SK-N-SH (cell line): Measurements from ENCODE around the gene RPAP2. TPM values are rescaled to one million over a fixed set of nuclear protein-coding genes. Genes with fewer than 3 reads are reported as not detected.
A peak's percentile ranks its signal among the peaks of the same experiment; 100 is the strongest.

Experiments
- CTCF ChIA-PET: fragments of 300-600, 350-600 bp; formaldehyde crosslinking; extraction: SDS; loops from one replicate; lab custom pipeline; 2021; lab: Yijun Ruan, JAX
- POLR2A ChIA-PET: fragments of 350-600 bp; sonication (Branson Sonifier 250); formaldehyde crosslinking; extraction: SDS; loops from one replicate; lab custom pipeline; 2020; ENCODE audit warnings: antibody characterized with exemption, inconsistent platforms; lab: Yijun Ruan, JAX
- DNase-seq: peaks from one replicate; pipeline ENCODE4 v3.0.0; 2012
- H2AFZ ChIP-seq: fragments of 200-600 bp; sonication (generic); 2 replicates; pipeline ENCODE4 v1.8.1; 2016; ENCODE audit warnings: antibody characterized with exemption, mild to moderate bottlenecking, low read depth
- H3F3A ChIP-seq: fragments of 200-600 bp; sonication (generic); replicated peaks from 2 replicates; pipeline ENCODE3; 2016; ENCODE audit warnings: antibody characterized with exemption, mild to moderate bottlenecking; ENCODE audit not compliant: insufficient read depth
- H3K27ac ChIP-seq, 2 experiments: fragments of 200-500 bp in 1 of 2; fragments of 200-600 bp in 1 of 2; sonication (Bioruptor generic) in 1 of 2; sonication (generic), shearing (Covaris generic) in 1 of 2; 2 replicates each; pipeline versions ENCODE4 v1.5.1 to v1.6.1; 2014 to 2016; ENCODE audit warnings: low read depth in 2 of 2, inconsistent platforms in 1 of 2, low read length in 1 of 2, mild to moderate bottlenecking in 1 of 2, mixed read lengths in 1 of 2
- H3K27me3 ChIP-seq: fragments of 200-600 bp; sonication (generic), shearing (Covaris generic); 2 replicates; pipeline ENCODE4 v1.6.1; 2016; ENCODE audit warnings: mixed run types; ENCODE audit not compliant: insufficient read depth
- H3K36me3 ChIP-seq, 2 experiments: fragments of 200-500 bp in 1 of 2; fragments of 200-600 bp in 1 of 2; sonication (Bioruptor generic) in 1 of 2; sonication (generic) in 1 of 2; replicated peaks in 1 of 2; 2 replicates each; pipeline versions ENCODE3 to v1.5.1; 2014 to 2016; ENCODE audit warnings: low read length in 1 of 2, mild to moderate bottlenecking in 1 of 2; ENCODE audit not compliant: insufficient read depth in 2 of 2, control insufficient read depth in 1 of 2
- H3K4me1 ChIP-seq, 2 experiments: fragments of 200-500 bp in 1 of 2; fragments of 200-600 bp in 1 of 2; sonication (Bioruptor generic) in 1 of 2; sonication (generic), shearing (Covaris generic) in 1 of 2; 2 replicates each; pipeline versions ENCODE4 v1.5.1 to v1.6.1; 2014 to 2016; ENCODE audit warnings: low read depth in 1 of 2, low read length in 1 of 2, mixed run types in 1 of 2; ENCODE audit not compliant: insufficient read depth in 2 of 2, control insufficient read depth in 1 of 2
- H3K4me2 ChIP-seq: fragments of 200-600 bp; sonication (generic), shearing (Covaris generic); 2 replicates; pipeline ENCODE4 v1.6.1; 2017; ENCODE audit warnings: mixed run types
- H3K4me3 ChIP-seq, 2 experiments: fragments of 200-500 bp in 1 of 2; fragments of 200-600 bp in 1 of 2; sonication (Bioruptor generic) in 1 of 2; sonication (generic), shearing (Covaris generic) in 1 of 2; 2 replicates each; pipeline versions ENCODE4 v1.5.1 to v1.8.1; 2014 to 2016; ENCODE audit warnings: low read depth in 2 of 2, inconsistent platforms in 1 of 2, low read length in 1 of 2, mild to moderate bottlenecking in 1 of 2, mixed read lengths in 1 of 2, moderate library complexity in 1 of 2
- H3K79me2 ChIP-seq: fragments of 200-600 bp; sonication (generic); 2 replicates; pipeline ENCODE4 v1.8.1; 2017; ENCODE audit warnings: mild to moderate bottlenecking; ENCODE audit not compliant: insufficient read depth
- H3K9ac ChIP-seq: fragments of 200-600 bp; sonication (generic); 2 replicates; pipeline ENCODE4 v1.6.1; 2017; ENCODE audit warnings: mixed run types
- H3K9me2 ChIP-seq: fragments of 200-600 bp; sonication (generic); 2 replicates; pipeline ENCODE4 v1.6.1; 2017; ENCODE audit warnings: mixed run types
- H3K9me3 ChIP-seq: fragments of 200-600 bp; sonication (generic); 2 replicates; pipeline ENCODE4 v1.6.1; 2017; ENCODE audit warnings: mixed run types, mild to moderate bottlenecking, moderate library complexity
- H4K20me1 ChIP-seq: fragments of 200-600 bp; sonication (generic); 2 replicates; pipeline ENCODE4 v1.6.1; 2017; ENCODE audit warnings: mild to moderate bottlenecking, mixed run types; ENCODE audit not compliant: insufficient read depth
- ELF1 ChIP-seq: IDR thresholded peaks from 2 replicates; pipeline ENCODE4 v1.4.0; 2012
- EZH2phosphoT487 ChIP-seq: fragments of 200-600 bp; sonication (generic); IDR thresholded peaks from 2 replicates; pipeline ENCODE4 v1.6.1; 2017; ENCODE audit warnings: low read depth, mixed run types, mild to moderate bottlenecking, antibody characterized with exemption, moderate library complexity, borderline replicate concordance
- FOXJ3 ChIP-seq: sonication (generic); formaldehyde crosslinking; IDR thresholded peaks from 2 replicates; pipeline ENCODE4 v1.5.1; 2020; ENCODE audit warnings: mild to moderate bottlenecking, missing genetic modification reagents
- IRF3 ChIP-seq: fragments of 150-350 bp; IDR thresholded peaks from 2 replicates; pipeline ENCODE4 v1.6.1; 2016; ENCODE audit warnings: mild to moderate bottlenecking, low read depth, low read length
- MEF2A ChIP-seq: IDR thresholded peaks from 2 replicates; pipeline ENCODE4 v1.4.0; 2012; ENCODE audit warnings: low read depth, borderline replicate concordance
- MXI1 ChIP-seq: IDR thresholded peaks from 2 replicates; pipeline ENCODE4 v1.6.1; 2012; ENCODE audit warnings: mild to moderate bottlenecking, low read depth, low read length, improper control_type of control experiment
- NRF1 ChIP-seq: IDR thresholded peaks from 2 replicates; pipeline ENCODE4 v1.6.1; 2012; ENCODE audit warnings: low read depth, mild to moderate bottlenecking, low read length
- PBX3 ChIP-seq: IDR thresholded peaks from 2 replicates; pipeline ENCODE4; 2012
- RFX5 ChIP-seq: IDR thresholded peaks from 2 replicates; pipeline ENCODE4 v1.6.1; 2012; ENCODE audit warnings: mild to moderate bottlenecking, improper control_type of control experiment, low read length
- TAF1 ChIP-seq: IDR thresholded peaks from 2 replicates; pipeline ENCODE4 v1.6.1; 2012; ENCODE audit warnings: low read depth, mild to moderate bottlenecking, low read length, moderate library complexity, borderline replicate concordance
- TCF12 ChIP-seq: IDR thresholded peaks from 2 replicates; pipeline ENCODE4 v1.4.0; 2012
- TEAD4 ChIP-seq: IDR thresholded peaks from 2 replicates; pipeline ENCODE4 v1.4.0; 2012; ENCODE audit warnings: mild to moderate bottlenecking, borderline replicate concordance; ENCODE audit not compliant: insufficient read depth
- WGBS: methylation state at CpG from one replicate; pipeline ENCODE4 v1.1.6; 2017; ENCODE audit warnings: low lambda C conversion rate; 5-methylcytosine and 5-hydroxymethylcytosine counted together
- polyA plus RNA-seq, 3 experiments: library from polyadenylated mRNA; depleted of rRNA; stranded (reverse); fragments of >200 nt; gene quantifications; 2 replicates each; pipeline ENCODE4 v1.2.3, GENCODE V29; 2012

The RPAP2 gene
- polyA plus RNA-seq, 1 of the 3 experiments (the other 2 are of a cell fraction) = 3.4 TPM

- peak overlapping the region; percentile 89 for H3K4me2 ChIP-seq
- H3K36me3 ChIP-seq = peaks cover 36 to 44% of the 10 kb centered on the region in 2 experiments
- no peak for DNase-seq
- POLR2A ChIA-PET = no interaction called here
- TF ChIP-seq RFX5 = no peak
- no peak for TF ChIP-seq ELF1
- TF ChIP-seq MXI1 = peak; percentile 19; the same call in 1 of the 2 replicates
- no peak for TF ChIP-seq NRF1
- no peak for TF ChIP-seq TEAD4
- TF ChIP-seq TCF12 = no peak
- TF ChIP-seq MEF2A = no peak
- H3K27me3 ChIP-seq = no peaks in the 10 kb centered on the region
- H4K20me1 ChIP-seq = no peaks in the 10 kb centered on the region
- peak overlapping the region; percentile 92 to 94 for H3K4me3 ChIP-seq
- peaks cover 4 to 8% of the 10 kb centered on the region in 2 experiments; a peak in 2 of 4 replicates for H3K4me1 ChIP-seq
- peaks cover 31% of the 10 kb centered on the region for H3K79me2 ChIP-seq
- WGBS = 35% methylated on average over 11 of the region's 11 CpGs
- CTCF ChIA-PET = interaction anchor here (2.7 to 3.2 kb wide), 2 partner anchors 12 to 302 kb away, joined by 14 to 21 read pairs; no protein-coding TSS in a partner anchor
- H3K9ac ChIP-seq = peak overlapping the region; percentile 87
- H3K9me2 ChIP-seq = no peaks in the 10 kb centered on the region
- peak overlapping the region; percentile 97 for H2AFZ ChIP-seq
- H3F3A ChIP-seq = peaks cover 12% of the 10 kb centered on the region
- peak overlapping the region; percentile 88 to 97; a peak in 3 of 4 replicates for H3K27ac ChIP-seq
- H3K9me3 ChIP-seq = no peaks in the 10 kb centered on the region
Observed at GRCh38 chr1:92299477-92300150, 755 bp downstream of the RPAP2 start.

GRCh38 chr1:92301021-92301420 is 2.2 kb downstream of the RPAP2 start:
- Histone ChIP-seq H3K9me2 (no peaks in the 10 kb centered on the region), H3K27me3 (no peaks in the 10 kb centered on the region), H3K9ac (no peak overlapping the region), H3K4me1 (peaks cover 4 to 8% of the 10 kb centered on the region in 2 experiments; a peak in 2 of 4 replicates), H2AFZ (no peak overlapping the region), H3K27ac (no peak overlapping the region), H3K4me3 (no peak overlapping the region), H3K79me2 (peaks cover 31% of the 10 kb centered on the region), H3F3A (peaks cover 12% of the 10 kb centered on the region), H3K36me3 (peaks cover 32 to 57% of the 10 kb centered on the region in 2 experiments), H4K20me1 (no peaks in the 10 kb centered on the region), H3K9me3 (no peaks in the 10 kb centered on the region), H3K4me2 (no peak overlapping the region)
- no peak for DNase-seq
- POLR2A ChIA-PET = no interaction called here
- 97% methylated on average over 5 of the region's 5 CpGs for WGBS
- CTCF ChIA-PET = interaction anchor here (0.9 to 3.2 kb wide), 4 partner anchors 10 to 693 kb away, joined by 3 to 21 read pairs (median 6); no protein-coding TSS in a partner anchor
- TF ChIP-seq MEF2A (no peak), MXI1 (no peak), IRF3 (no peak), PBX3 (no peak), TAF1 (no peak), EZH2phosphoT487 (no peak), FOXJ3 (CRISPR knock-in tag) (no peak)
